K562 (cell line): ENCODE measurements around the gene PSD4. TPM values are rescaled to one million over a fixed set of nuclear protein-coding genes. Genes with fewer than 3 reads are reported as not detected.

ENCODE experiments used
- ATAC-seq: fragments of 200-7000 bp; cut with Tn5 transposase; 3 replicates; pipeline ENCODE4 v1.9.1; 2020; ENCODE audit warnings: moderate library complexity
- BruUV-seq: library from RNA; stranded (reverse); fragments of 400-500 nt; replicated peaks from 2 replicates; lab custom pipeline; 2021; lab: Mats Ljungman, UMichigan
- CTCF ChIA-PET: fragments of 300-600 bp; formaldehyde crosslinking; extraction: SDS; loops from one replicate; lab custom pipeline; 2021; ENCODE audit warnings: low intra/inter-chr PET ratio; lab: Yijun Ruan, JAX
- POLR2A ChIA-PET: fragments of 300-600, 350-650 bp; sonication (Branson Sonifier 250); formaldehyde crosslinking; extraction: SDS; loops from one replicate; lab custom pipeline; 2021; ENCODE audit warnings: antibody characterized with exemption, inconsistent platforms; lab: Yijun Ruan, JAX
- DNase-seq, 4 experiments: peaks; one replicate each; pipeline versions ENCODE4 v3.0.0 to v3.0.0-alpha.2; 2011 to 2018; ENCODE audit warnings: low spot score in 3 of 4, mixed read lengths in 3 of 4; ENCODE audit errors: extremely low read depth in 1 of 4
- FAIRE-seq: peaks from 2 replicates; lab custom pipeline; 2011; peaks lifted over from hg19 to GRCh38; lab: Jason Lieb, UNC
- H2AFZ ChIP-seq: 2 replicates; pipeline ENCODE4 v1.6.0; 2011; ENCODE audit warnings: low read depth, low read length, control low read depth, inconsistent platforms
- H3K27ac ChIP-seq: fragments of 200-600 bp; 3 replicates; pipeline ENCODE4 v1.8.0; 2011; ENCODE audit warnings: low read depth, mild to moderate bottlenecking, control low read depth, inconsistent platforms, low read length, moderate library complexity, mixed read lengths; ENCODE audit errors: extremely low read depth
- H3K27me3 ChIP-seq, 2 experiments: fragments of 300-600 bp in 1 of 2; 2 replicates in 1 of 2; 3 replicates in 1 of 2; pipeline versions ENCODE4 v1.6.0 to v1.8.0; 2011; ENCODE audit warnings: inconsistent platforms in 2 of 2, low read length in 2 of 2, mild to moderate bottlenecking in 1 of 2, mixed read lengths in 1 of 2, moderate library complexity in 1 of 2; ENCODE audit not compliant: control insufficient read depth in 2 of 2, insufficient read depth in 2 of 2
- H3K36me3 ChIP-seq: fragments of 300-600 bp; 3 replicates; pipeline ENCODE4 v1.8.0; 2011; ENCODE audit warnings: mild to moderate bottlenecking, low read length, inconsistent platforms; ENCODE audit not compliant: control insufficient read depth, insufficient read depth
- H3K4me1 ChIP-seq, 2 experiments: fragments of 200-600 bp in 1 of 2; replicated peaks in 1 of 2; 2 replicates in 1 of 2; 3 replicates in 1 of 2; pipeline versions ENCODE4 v1.5.1 to v1.8.0; 2011; ENCODE audit warnings: inconsistent platforms in 2 of 2, low read length in 2 of 2, mild to moderate bottlenecking in 1 of 2, mixed read lengths in 1 of 2, moderate library complexity in 1 of 2; ENCODE audit not compliant: control insufficient read depth in 2 of 2, insufficient read depth in 2 of 2
- H3K4me2 ChIP-seq: 2 replicates; pipeline ENCODE4 v1.6.1; 2011; ENCODE audit warnings: low read length, control low read depth, inconsistent platforms, mixed read lengths; ENCODE audit not compliant: insufficient read depth
- H3K4me3 ChIP-seq: fragments of 200-600 bp; sonication (generic), shearing (Covaris generic); 2 replicates; pipeline ENCODE4 v1.5.1; 2016; ENCODE audit warnings: control low read depth, inconsistent platforms
- H3K79me2 ChIP-seq: fragments of 200-600 bp; 3 replicates; pipeline ENCODE4 v1.8.0; 2011; ENCODE audit warnings: low read length, inconsistent platforms; ENCODE audit not compliant: control insufficient read depth, insufficient read depth
- H3K9ac ChIP-seq, 2 experiments: 2 replicates each; pipeline versions ENCODE4 v1.6.0 to v1.6.1; 2011; ENCODE audit warnings: low read depth in 2 of 2, low read length in 2 of 2, control low read depth in 1 of 2, inconsistent platforms in 1 of 2, mild to moderate bottlenecking in 1 of 2, mixed read lengths in 1 of 2; ENCODE audit not compliant: insufficient read depth in 1 of 2
- H3K9me1 ChIP-seq: one replicate; pipeline ENCODE4 v1.6.0; 2011; ENCODE audit warnings: inconsistent platforms, mild to moderate bottlenecking, low read length, moderate library complexity; ENCODE audit not compliant: control insufficient read depth, insufficient read depth
- H3K9me3 ChIP-seq: replicated peaks from 2 replicates; pipeline ENCODE4 v1.5.1; 2011; ENCODE audit warnings: low read depth, low read length, inconsistent platforms; ENCODE audit not compliant: control insufficient read depth, insufficient read depth
- H4K20me1 ChIP-seq: replicated peaks from 2 replicates; pipeline ENCODE4 v1.6.1; 2011; ENCODE audit warnings: low read length, inconsistent platforms, mixed read lengths; ENCODE audit not compliant: control insufficient read depth, insufficient read depth
- ARID3A ChIP-seq: IDR thresholded peaks from 2 replicates; pipeline ENCODE4 v1.6.1; 2012; ENCODE audit warnings: low read depth, low read length, improper control_type of control experiment, borderline replicate concordance
- ARID3B ChIP-seq: fragments of 250-450 bp; sonication (Bioruptor Pico); IDR thresholded peaks from 2 replicates; pipeline ENCODE4 v1.4.0; 2020; ENCODE audit warnings: borderline replicate concordance
- EP300 ChIP-seq: IDR thresholded peaks from 2 replicates; pipeline ENCODE4 v1.6.1; 2012; ENCODE audit warnings: low read length, improper control_type of control experiment
- FOSL1 ChIP-seq: fragments of 200-800 bp; sonication (Bioruptor generic); conservative IDR thresholded peaks from 2 replicates; pipeline ENCODE4 v1.6.1; 2016; ENCODE audit warnings: missing genetic modification characterization, missing compliant biosample characterization
- IRF1 ChIP-seq: sonication (generic); formaldehyde crosslinking; IDR thresholded peaks from 2 replicates; pipeline ENCODE4 v1.8.0; 2022; ENCODE audit warnings: missing genetic modification reagents, mild to moderate bottlenecking, borderline replicate concordance
- TOE1 ChIP-seq, 2 experiments: fragments of 450-650 bp in 1 of 2; sonication (generic) in 1 of 2; formaldehyde crosslinking in 1 of 2; IDR thresholded peaks; 2 replicates each; pipeline versions ENCODE4 v1.7.1 to v1.8.0; 2016 to 2022; ENCODE audit warnings: borderline replicate concordance in 2 of 2, mild to moderate bottlenecking in 2 of 2, antibody characterized with exemption in 1 of 2, inconsistent platforms in 1 of 2, low read depth in 1 of 2, missing genetic modification reagents in 1 of 2, moderate library complexity in 1 of 2
- VEZF1 ChIP-seq: fragments of 200-800 bp; sonication (Bioruptor generic); IDR thresholded peaks from 2 replicates; pipeline ENCODE4 v1.6.1; 2017; ENCODE audit warnings: missing genetic modification characterization, missing compliant biosample characterization
- ZNF830 ChIP-seq: fragments of 250-450 bp; sonication (Bioruptor Pico); IDR thresholded peaks from 2 replicates; pipeline ENCODE4 v1.5.0; 2021; ENCODE audit warnings: mild to moderate bottlenecking
- WGBS: fragments of 100-300 bp; shearing (Covaris generic); methylation state at CpG from one replicate; pipeline ENCODE4 v1.1.6; 2016; ENCODE audit warnings: low coverage, mixed read lengths; ENCODE audit not compliant: insufficient coverage; ENCODE audit errors: missing lambda C conversion rate; 5-methylcytosine and 5-hydroxymethylcytosine counted together
- in situ Hi-C: fragments of 300-500 bp; cut with MboI; formaldehyde crosslinking; loops from 4 replicates; pipeline ENCODE4 v1.15.0; 2018; ENCODE audit warnings: inconsistent platforms, mixed read lengths
- intact Hi-C: fragments of 100-400 bp; cut with micrococcal nuclease; formaldehyde crosslinking; loops from 2 replicates; pipeline ENCODE4 v1.14.2; 2022
- polyA plus RNA-seq, 8 experiments: library from polyadenylated mRNA; depleted of rRNA in 4 of 8; stranded (reverse) in 5 of 8; unstranded in 3 of 8; fragments of >200 nt; fragmentation: Nextera tagmentation in 2 of 8; fragmentation: Illumina TruSeq in 1 of 8; extraction: Ambion mirVana in 2 of 8; extraction: Trizol in 1 of 8; gene quantifications; 2 replicates each; pipeline versions ENCODE4 v1.2.1 to v1.2.3, GENCODE V29; 2011 to 2014; ENCODE audit warnings: inconsistent platforms in 1 of 8, missing spikeins in 1 of 8
- total RNA-seq, 7 experiments: library from RNA; depleted of rRNA in 6 of 7; stranded (reverse); fragments of >200 nt in 6 of 7; fragmentation: Illumina TruSeq in 2 of 7; extraction: Trizol in 2 of 7; gene quantifications; 2 replicates each; pipeline versions ENCODE4 v1.2.1 to v1.2.3, GENCODE V29; 2011 to 2021; ENCODE audit warnings: low replicate concordance in 1 of 7

Gene PSD4
- total and polyA plus RNA-seq, 9 of the 15 experiments (the other 6 are each of a cell fraction or from before 2014, with no cell fraction given): 0.46 to 54.0 (median 20.8) TPM

- TF ChIP-seq VEZF1 (CRISPR knock-in tag): 0 out of 2 replicates have a peak, but pooled peaks have one; percentile 6
Observed at GRCh38 chr2:113157897-113158753, 15.6 kb upstream of the PSD4 start (continued).

- H3K27ac ChIP-seq: no peak overlapping the region
- peaks cover 3 to 10% of the 10 kb centered on the region in 2 experiments; a peak in 4 of 5 replicates for H3K4me1 ChIP-seq
- no peak for ATAC-seq
- no peak overlapping the region for H3K4me2 ChIP-seq
- no peak for DNase-seq
- no peaks in the 10 kb centered on the region for H3K9me3 ChIP-seq
- in situ Hi-C loops: no loop called here
- no peaks in the 10 kb centered on the region for H3K79me2 ChIP-seq
- peaks cover 0 to 3% of the 10 kb centered on the region in 2 experiments; a peak in 1 of 5 replicates for H3K27me3 ChIP-seq
- no peaks in the 10 kb centered on the region for H3K36me3 ChIP-seq
- no peak overlapping the region for H3K9ac ChIP-seq
- no TSS peak for BruUV-seq
- FAIRE-seq: no peak
- no peaks in the 10 kb centered on the region for H4K20me1 ChIP-seq
- 45% methylated on average over 4 of the region's 4 CpGs for WGBS
- H3K4me3 ChIP-seq: no peak overlapping the region
- ChIA-PET CTCF (interaction anchor here (0.7 kb wide), 1 partner anchor 32 kb away, joined by 5 read pairs; no protein-coding TSS in a partner anchor), POLR2A (interaction anchor here (0.7 kb wide), 1 partner anchor 15 kb away, joined by 3 read pairs; the partner anchor contains the start of gene PSD4)
- intact Hi-C loops: no loop called here
- H3K9me1 ChIP-seq: no peaks in the 10 kb centered on the region
- H2AFZ ChIP-seq: 0 out of 2 replicates have a peak overlapping the region, but pooled peaks have one; percentile 9
- TF ChIP-seq ZNF830 (CRISPR knock-in tag): no peak
- TF ChIP-seq ARID3A: no peak
- no peak for TF ChIP-seq TOE1 (IDR thresholded peaks at IDR 0.05; ENCODE audit: borderline replicate concordance)
- TF ChIP-seq TOE1 (CRISPR knock-in tag; IDR thresholded peaks at IDR 0.05; ENCODE audit: borderline replicate concordance, low read depth): no peak
- TF ChIP-seq EP300: no peak
- TF ChIP-seq IRF1 (CRISPR knock-in tag): no peak
- no peak for TF ChIP-seq VEZF1 (CRISPR knock-in tag)
- no peak for TF ChIP-seq ARID3B (CRISPR knock-in tag)
- no peak for TF ChIP-seq FOSL1 (tag)
Observed at GRCh38 chr2:113158884-113159553, 14.8 kb upstream of the PSD4 start.
